PFSK-1 (cell line): ENCODE measurements around the gene COQ6.

Experiments
- POLR2AphosphoS5 ChIP-seq: IDR thresholded peaks from 2 replicates; pipeline ENCODE4 v1.6.1; 2012; ENCODE audit warnings: low read depth, mild to moderate bottlenecking, control low read depth, low read length, moderate library complexity
- TAF1 ChIP-seq: IDR thresholded peaks from 2 replicates; pipeline ENCODE4 v1.6.1; 2012; ENCODE audit warnings: low read length, control low read depth, borderline replicate concordance; ENCODE audit not compliant: insufficient read depth
- TF ChIP-seq, protein P1 (sequence below), 2 experiments: IDR thresholded peaks; 2 replicates each; pipeline versions ENCODE4 v1.6.1 to v1.8.0; 2011 to 2012; ENCODE audit warnings: low read depth in 2 of 2, low read length in 2 of 2, control low read depth in 1 of 2, inconsistent platforms in 1 of 2, mild to moderate bottlenecking in 1 of 2, moderate library complexity in 1 of 2; ENCODE audit not compliant: insufficient read depth in 1 of 2

DNA sequence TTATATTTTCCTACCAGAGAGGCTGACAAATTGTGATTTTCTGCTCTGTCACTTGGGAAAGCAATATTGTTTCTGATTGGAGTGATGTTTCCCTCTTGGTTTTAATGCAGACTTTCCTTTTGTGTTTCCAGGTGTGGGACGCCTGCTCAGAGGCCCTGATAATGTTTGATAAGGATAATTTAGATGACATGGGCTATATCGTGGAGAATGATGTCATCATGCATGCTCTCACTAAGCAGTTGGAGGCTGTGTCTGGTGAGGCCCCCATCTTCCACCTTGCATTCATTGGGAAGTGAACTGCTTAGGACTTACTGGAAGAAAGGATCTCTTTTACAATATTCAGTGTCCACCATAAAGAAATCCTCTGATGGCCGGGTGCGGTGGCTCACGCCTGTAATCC is 5.6 kb downstream of the COQ6 start:
- TF ChIP-seq TAF1 (no peak), POLR2AphosphoS5 (no peak)
- TF ChIP-seq, protein P1, sequence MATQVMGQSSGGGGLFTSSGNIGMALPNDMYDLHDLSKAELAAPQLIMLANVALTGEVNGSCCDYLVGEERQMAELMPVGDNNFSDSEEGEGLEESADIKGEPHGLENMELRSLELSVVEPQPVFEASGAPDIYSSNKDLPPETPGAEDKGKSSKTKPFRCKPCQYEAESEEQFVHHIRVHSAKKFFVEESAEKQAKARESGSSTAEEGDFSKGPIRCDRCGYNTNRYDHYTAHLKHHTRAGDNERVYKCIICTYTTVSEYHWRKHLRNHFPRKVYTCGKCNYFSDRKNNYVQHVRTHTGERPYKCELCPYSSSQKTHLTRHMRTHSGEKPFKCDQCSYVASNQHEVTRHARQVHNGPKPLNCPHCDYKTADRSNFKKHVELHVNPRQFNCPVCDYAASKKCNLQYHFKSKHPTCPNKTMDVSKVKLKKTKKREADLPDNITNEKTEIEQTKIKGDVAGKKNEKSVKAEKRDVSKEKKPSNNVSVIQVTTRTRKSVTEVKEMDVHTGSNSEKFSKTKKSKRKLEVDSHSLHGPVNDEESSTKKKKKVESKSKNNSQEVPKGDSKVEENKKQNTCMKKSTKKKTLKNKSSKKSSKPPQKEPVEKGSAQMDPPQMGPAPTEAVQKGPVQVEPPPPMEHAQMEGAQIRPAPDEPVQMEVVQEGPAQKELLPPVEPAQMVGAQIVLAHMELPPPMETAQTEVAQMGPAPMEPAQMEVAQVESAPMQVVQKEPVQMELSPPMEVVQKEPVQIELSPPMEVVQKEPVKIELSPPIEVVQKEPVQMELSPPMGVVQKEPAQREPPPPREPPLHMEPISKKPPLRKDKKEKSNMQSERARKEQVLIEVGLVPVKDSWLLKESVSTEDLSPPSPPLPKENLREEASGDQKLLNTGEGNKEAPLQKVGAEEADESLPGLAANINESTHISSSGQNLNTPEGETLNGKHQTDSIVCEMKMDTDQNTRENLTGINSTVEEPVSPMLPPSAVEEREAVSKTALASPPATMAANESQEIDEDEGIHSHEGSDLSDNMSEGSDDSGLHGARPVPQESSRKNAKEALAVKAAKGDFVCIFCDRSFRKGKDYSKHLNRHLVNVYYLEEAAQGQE (IDR thresholded peaks at IDR 0.05; ENCODE audit: insufficient read depth in 1 of 2, low read depth in 2 of 2, low read length in 2 of 2) = no peak
